ENCODE results near the gene ERN1.
"Not testable (repeated sequence)": the region's sequence is repeated elsewhere in the genome, so short reads cannot be mapped to it uniquely, and the experiment has no call there.

The ERN1 gene

DNA sequence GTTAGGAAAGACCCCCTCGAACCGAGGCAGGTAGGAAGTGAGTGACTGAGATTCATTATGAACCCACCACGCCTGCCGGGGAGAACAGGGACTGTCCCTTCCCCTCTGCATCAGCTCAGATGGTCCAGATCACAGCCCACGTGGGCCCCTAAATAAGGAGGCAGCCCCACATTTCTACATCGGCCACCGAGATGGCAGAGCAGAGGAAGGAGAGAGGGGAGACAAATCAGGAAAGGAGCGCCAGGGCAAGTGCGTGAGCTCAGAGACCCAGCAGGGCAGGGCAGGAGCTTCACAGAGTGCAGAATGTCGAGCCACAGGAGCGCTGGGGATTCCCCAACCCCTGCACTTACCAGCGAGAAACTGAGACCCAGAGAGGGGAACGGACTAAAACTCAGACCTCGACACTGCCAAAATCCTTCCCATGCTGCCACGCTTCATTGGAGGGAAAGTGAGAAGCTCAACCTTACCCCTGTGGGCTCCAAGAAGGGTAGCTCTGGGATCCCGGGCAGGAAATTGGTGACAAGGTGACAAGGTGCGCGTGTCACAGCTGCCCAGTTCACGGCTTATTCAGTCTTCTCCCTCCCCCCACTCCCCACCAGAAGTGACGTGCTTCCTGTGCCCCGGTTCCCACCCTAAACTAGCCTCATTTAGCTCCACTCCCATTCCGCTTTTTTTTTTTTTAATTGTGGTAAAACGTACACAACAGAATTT lies 109.7 kb downstream of the ERN1 start, which contains the start of gene ICAM2:
Gene ICAM2, minus strand, starts transcription at position 578 of the 711 bp plus-strand sequence. CDS start 13,942 bp downstream, outside the sequence.
- Histone ChIP-seq H3K27ac (no peak within 1 kb of the TSS), H3K4me3 (ENCODE audit: low read depth, low read length) (no peak within 1 kb of the TSS), H3K27me3 (replicated peaks) (no peaks in the 10 kb centered on the region), H3K36me3 (replicated peaks) (no peaks in the 10 kb centered on the region)
- in situ Hi-C loops (cut with HindIII; ENCODE audit: low pct_ligation_motif_present, low sequenced_read_pairs): no loop called here
- DNase-seq: no peak
- TF ChIP-seq, protein P1, sequence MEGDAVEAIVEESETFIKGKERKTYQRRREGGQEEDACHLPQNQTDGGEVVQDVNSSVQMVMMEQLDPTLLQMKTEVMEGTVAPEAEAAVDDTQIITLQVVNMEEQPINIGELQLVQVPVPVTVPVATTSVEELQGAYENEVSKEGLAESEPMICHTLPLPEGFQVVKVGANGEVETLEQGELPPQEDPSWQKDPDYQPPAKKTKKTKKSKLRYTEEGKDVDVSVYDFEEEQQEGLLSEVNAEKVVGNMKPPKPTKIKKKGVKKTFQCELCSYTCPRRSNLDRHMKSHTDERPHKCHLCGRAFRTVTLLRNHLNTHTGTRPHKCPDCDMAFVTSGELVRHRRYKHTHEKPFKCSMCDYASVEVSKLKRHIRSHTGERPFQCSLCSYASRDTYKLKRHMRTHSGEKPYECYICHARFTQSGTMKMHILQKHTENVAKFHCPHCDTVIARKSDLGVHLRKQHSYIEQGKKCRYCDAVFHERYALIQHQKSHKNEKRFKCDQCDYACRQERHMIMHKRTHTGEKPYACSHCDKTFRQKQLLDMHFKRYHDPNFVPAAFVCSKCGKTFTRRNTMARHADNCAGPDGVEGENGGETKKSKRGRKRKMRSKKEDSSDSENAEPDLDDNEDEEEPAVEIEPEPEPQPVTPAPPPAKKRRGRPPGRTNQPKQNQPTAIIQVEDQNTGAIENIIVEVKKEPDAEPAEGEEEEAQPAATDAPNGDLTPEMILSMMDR (IDR thresholded peaks at IDR 0.05; ENCODE audit: low read depth, low read length, missing control alignments): no peak

DNA sequence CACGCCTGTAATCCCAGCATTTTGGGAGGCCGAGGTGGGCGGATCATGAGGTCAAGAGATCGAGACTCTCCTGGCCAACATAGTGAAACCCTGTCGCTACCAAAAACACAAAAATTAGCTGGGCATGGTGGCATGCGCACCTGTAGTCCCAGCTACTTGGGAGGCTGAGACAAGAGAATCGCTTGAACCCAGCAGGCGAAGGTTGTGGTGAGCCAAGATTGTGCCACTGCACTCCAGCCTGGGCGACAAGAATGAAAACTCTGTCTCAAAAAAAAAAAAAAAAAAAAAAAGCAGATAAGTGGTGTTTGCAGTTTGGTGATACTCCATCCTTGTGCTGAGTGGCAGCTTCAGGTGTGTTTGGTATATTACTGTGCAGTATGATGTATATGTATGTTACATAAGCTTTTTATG lies 110.4 kb downstream of the ERN1 start:
- H3K27ac ChIP-seq; H3K36me3 ChIP-seq (replicated peaks); H3K4me3 ChIP-seq (ENCODE audit: low read depth, low read length); in situ Hi-C loops (cut with HindIII; ENCODE audit: low pct_ligation_motif_present, low sequenced_read_pairs); DNase-seq; H3K27me3 ChIP-seq (replicated peaks): not testable (repeated sequence)

DNA sequence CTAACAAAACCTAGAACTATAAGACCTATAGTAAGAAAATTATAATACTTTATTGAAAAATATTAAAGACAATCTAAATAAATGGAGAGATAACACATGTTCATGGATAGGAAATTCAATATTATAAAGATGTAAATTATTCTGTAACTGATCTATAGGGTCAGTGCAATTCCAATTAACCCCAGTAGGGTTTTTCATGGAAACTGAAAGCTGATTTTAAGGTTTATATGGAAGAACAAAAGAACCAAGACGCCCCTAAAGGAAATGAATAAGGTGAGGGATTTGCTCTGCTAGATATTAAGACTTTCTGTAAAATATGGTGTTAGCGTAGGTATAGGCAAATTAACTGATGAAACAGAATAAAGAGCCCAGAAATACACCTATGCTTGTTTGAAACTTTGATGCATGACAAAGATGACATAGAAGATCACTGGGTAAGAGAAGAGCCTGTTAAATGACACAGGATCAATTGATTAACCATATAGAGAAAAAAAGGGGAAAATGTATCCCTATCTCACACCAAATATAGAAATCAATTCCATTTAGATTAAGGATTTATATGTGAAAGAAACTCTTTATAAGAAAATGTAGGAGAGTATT lies 112.5 kb downstream of the ERN1 start:
- no peak overlapping the region for H3K4me3 ChIP-seq (ENCODE audit: low read depth, low read length)
- in situ Hi-C loops (cut with HindIII; ENCODE audit: low pct_ligation_motif_present, low sequenced_read_pairs): no loop called here

DNA sequence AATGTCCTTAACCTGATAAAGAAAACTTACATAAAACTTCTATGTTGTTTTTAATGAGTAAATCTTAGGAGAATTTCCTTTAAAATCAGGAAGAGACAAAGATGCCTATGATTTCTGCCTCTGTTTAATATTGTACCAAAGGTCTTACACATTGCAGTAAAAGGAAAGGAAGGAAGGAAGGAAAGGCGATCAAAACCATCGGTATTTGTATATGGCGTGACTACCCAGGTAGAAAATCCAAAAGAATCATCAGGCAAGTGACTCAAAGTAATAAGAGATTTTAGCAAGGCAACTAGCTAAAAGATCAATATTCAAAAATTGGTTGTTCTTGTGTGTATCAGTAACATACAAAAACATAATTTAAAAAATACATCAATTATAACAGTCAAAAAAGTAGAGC lies 113.0 kb downstream of the ERN1 start:
- TF ChIP-seq, protein P1 (IDR thresholded peaks at IDR 0.05; ENCODE audit: low read depth, low read length, missing control alignments): no peak
- Histone ChIP-seq H3K27me3 (replicated peaks) (no peaks in the 10 kb centered on the region), H3K27ac (no peak overlapping the region), H3K4me3 (ENCODE audit: low read depth, low read length) (no peak overlapping the region), H3K36me3 (replicated peaks) (no peaks in the 10 kb centered on the region)
- DNase-seq: no peak
- in situ Hi-C loops (cut with HindIII; ENCODE audit: low pct_ligation_motif_present, low sequenced_read_pairs): no loop called here

More for the DNA sequence above, 112.5 kb downstream of the ERN1 start:
- TF ChIP-seq, protein P1 (IDR thresholded peaks at IDR 0.05; ENCODE audit: low read depth, low read length, missing control alignments): no peak
- Histone ChIP-seq H3K27ac (no peak overlapping the region), H3K27me3 (replicated peaks) (no peaks in the 10 kb centered on the region), H3K36me3 (replicated peaks) (no peaks in the 10 kb centered on the region)
- no peak for DNase-seq

DNA sequence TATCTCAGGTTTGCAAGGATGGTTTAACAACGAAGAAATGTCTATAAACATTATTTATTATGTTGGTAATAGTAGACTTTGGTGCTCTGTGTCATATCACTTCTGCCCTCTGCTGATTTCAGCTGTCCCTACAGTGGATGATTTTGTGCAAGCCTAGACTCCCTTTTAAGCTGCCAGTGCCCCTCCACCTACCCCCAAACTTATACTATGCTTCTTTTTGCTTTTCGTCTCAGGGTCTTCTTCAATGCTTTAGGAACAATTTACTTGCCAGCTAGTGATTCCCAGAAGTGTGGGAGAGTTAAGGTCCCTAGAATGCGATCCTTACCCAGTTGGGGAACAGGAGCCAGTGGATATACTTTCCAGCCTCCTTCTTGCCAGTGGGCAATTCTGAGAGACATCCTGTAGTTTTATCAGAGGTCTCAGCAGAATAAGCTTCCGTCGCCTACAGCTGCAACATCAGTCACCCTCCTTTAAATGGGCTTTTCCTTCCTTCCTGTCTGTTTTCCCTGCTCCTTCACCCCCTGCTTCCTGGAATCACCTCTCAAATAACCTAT lies 113.6 kb downstream of the ERN1 start:
- Histone ChIP-seq H3K36me3 (replicated peaks) (no peaks in the 10 kb centered on the region), H3K27me3 (replicated peaks) (no peaks in the 10 kb centered on the region), H3K27ac (no peak overlapping the region), H3K4me3 (ENCODE audit: low read depth, low read length) (no peak overlapping the region)
- in situ Hi-C loops (cut with HindIII; ENCODE audit: low pct_ligation_motif_present, low sequenced_read_pairs): no loop called here
- TF ChIP-seq, protein P1 (IDR thresholded peaks at IDR 0.05; ENCODE audit: low read depth, low read length, missing control alignments): peak; percentile 29
- no peak for DNase-seq

DNA sequence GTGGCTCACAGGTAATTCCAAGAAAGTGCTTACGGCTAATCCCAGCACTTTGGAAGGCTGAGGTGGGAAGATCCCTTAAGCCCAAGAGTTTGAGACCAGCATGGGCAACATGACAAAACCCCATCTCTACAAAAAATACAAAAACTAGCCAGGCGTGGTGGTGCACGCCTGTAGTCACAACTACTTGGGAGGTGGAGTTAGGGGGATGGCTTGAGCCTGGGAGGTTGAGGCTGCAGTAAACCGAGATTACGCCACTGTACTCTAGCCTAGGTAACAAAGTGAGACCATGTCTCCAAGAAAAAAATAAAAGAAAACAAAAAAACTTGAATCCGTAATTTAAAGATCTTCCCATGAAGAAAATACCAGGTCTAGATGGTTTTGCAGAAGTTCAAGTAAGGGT lies 114.5 kb downstream of the ERN1 start:
- no peak overlapping the region for H3K4me3 ChIP-seq (ENCODE audit: low read depth, low read length)
- DNase-seq: no peak
- no peaks in the 10 kb centered on the region for H3K27me3 ChIP-seq (replicated peaks)
- TF ChIP-seq, protein P1 (IDR thresholded peaks at IDR 0.05; ENCODE audit: low read depth, low read length, missing control alignments): no peak
- no peaks in the 10 kb centered on the region for H3K36me3 ChIP-seq (replicated peaks)
- H3K27ac ChIP-seq: no peak overlapping the region
- in situ Hi-C loops (cut with HindIII; ENCODE audit: low pct_ligation_motif_present, low sequenced_read_pairs): no loop called here

Data from brain microvascular endothelial cell (primary cell).